GM23338 (cell line): Measurements from ENCODE around the gene BRCC3. TPM values are rescaled to one million over a fixed set of nuclear protein-coding genes. Genes with fewer than 3 reads are reported as not detected.
A peak's percentile ranks its signal among the peaks of the same experiment; 100 is the strongest.

Experiments
- ATAC-seq: fragments of 200-7000 bp; cut with Tn5 transposase; 3 replicates; pipeline ENCODE4 v1.9.1; 2020
- DNase-seq: peaks from one replicate; pipeline ENCODE4 v3.0.0-alpha.2; 2015; ENCODE audit warnings: low spot score
- H2AFZ ChIP-seq: fragments of 200-600 bp; sonication (generic); 2 replicates; pipeline ENCODE4 v1.8.0; 2016; ENCODE audit warnings: antibody characterized with exemption, mild to moderate bottlenecking, moderate library complexity
- H3F3A ChIP-seq: fragments of 200-600 bp; sonication (generic); replicated peaks from 2 replicates; pipeline ENCODE4 v1.8.0; 2017; ENCODE audit warnings: antibody characterized with exemption, mixed run types, low read depth
- H3K27ac ChIP-seq: fragments of 200-600 bp; sonication (generic); 2 replicates; pipeline ENCODE4 v1.6.1; 2016; ENCODE audit warnings: low read depth
- H3K27me3 ChIP-seq: fragments of 200-600 bp; sonication (generic); 2 replicates; pipeline ENCODE4 v1.8.0; 2016; ENCODE audit warnings: mild to moderate bottlenecking, mixed run types, moderate library complexity; ENCODE audit not compliant: insufficient read depth
- H3K36me3 ChIP-seq: fragments of 200-600 bp; sonication (generic); 2 replicates; pipeline ENCODE4 v1.8.0; 2016; ENCODE audit warnings: mild to moderate bottlenecking; ENCODE audit not compliant: insufficient read depth
- H3K4me1 ChIP-seq: fragments of 200-600 bp; sonication (generic); 2 replicates; pipeline ENCODE4 v1.8.0; 2016; ENCODE audit warnings: mild to moderate bottlenecking, moderate library complexity; ENCODE audit not compliant: insufficient read depth
- H3K4me2 ChIP-seq: fragments of 200-600 bp; sonication (generic); 2 replicates; pipeline ENCODE4 v1.7.1; 2017; ENCODE audit warnings: mixed run types
- H3K4me3 ChIP-seq: fragments of 200-600 bp; sonication (generic); 2 replicates; pipeline ENCODE4 v1.6.1; 2016; ENCODE audit warnings: mixed run types
- H3K79me2 ChIP-seq: fragments of 200-600 bp; sonication (generic); replicated peaks from 2 replicates; pipeline ENCODE4 v1.8.0; 2017; ENCODE audit warnings: mild to moderate bottlenecking; ENCODE audit not compliant: insufficient read depth
- H3K9me2 ChIP-seq: fragments of 200-600 bp; sonication (generic); 2 replicates; pipeline ENCODE4 v1.8.0; 2017; ENCODE audit not compliant: insufficient read depth
- H4K20me1 ChIP-seq: fragments of 200-600 bp; sonication (generic); replicated peaks from 2 replicates; pipeline ENCODE4 v1.8.0; 2017; ENCODE audit warnings: mild to moderate bottlenecking; ENCODE audit not compliant: insufficient read depth
- H3K27ac Mint-ChIP-seq: 2 replicates; pipeline ENCODE4 v1.8.0; 2020; ENCODE audit warnings: inconsistent platforms, mild to moderate bottlenecking, moderate library complexity, mixed read lengths
- H3K27me3 Mint-ChIP-seq: 3 replicates; pipeline ENCODE4 v1.8.0; 2022; ENCODE audit warnings: low read depth, mild to moderate bottlenecking, moderate library complexity, mixed read lengths, inconsistent platforms; ENCODE audit not compliant: insufficient read depth, poor library complexity
- H3K36me3 Mint-ChIP-seq: 3 replicates; pipeline ENCODE4 v1.8.0; 2021; ENCODE audit warnings: low read depth, mild to moderate bottlenecking, inconsistent platforms, moderate library complexity, mixed read lengths
- H3K4me1 Mint-ChIP-seq: 3 replicates; pipeline ENCODE4 v1.8.0; 2020; ENCODE audit warnings: mild to moderate bottlenecking, inconsistent platforms, mixed read lengths
- H3K4me3 Mint-ChIP-seq: 3 replicates; pipeline ENCODE4 v1.8.0; 2021; ENCODE audit warnings: moderate library complexity, mild to moderate bottlenecking, inconsistent platforms, mixed read lengths
- H3K9me3 Mint-ChIP-seq: 3 replicates; pipeline ENCODE4 v1.8.0; 2020; ENCODE audit warnings: moderate library complexity, mild to moderate bottlenecking, inconsistent platforms, mixed read lengths
- CREB1 ChIP-seq: fragments of 250-450 bp; sonication (Bioruptor Pico); IDR thresholded peaks from 2 replicates; pipeline ENCODE4 v1.5.0; 2020; ENCODE audit warnings: low read depth, mild to moderate bottlenecking, moderate library complexity
- EZH2 ChIP-seq: fragments of 200-600 bp; sonication (generic); IDR thresholded peaks from one replicate; pipeline ENCODE4 v1.8.0; 2017; ENCODE audit warnings: antibody characterized with exemption, mild to moderate bottlenecking, low read depth; ENCODE audit not compliant: unreplicated experiment
- JUNB ChIP-seq: IDR thresholded peaks from one replicate; pipeline ENCODE4 v1.6.1; 2016; ENCODE audit warnings: antibody characterized with exemption; ENCODE audit not compliant: unreplicated experiment
- NANOG ChIP-seq: IDR thresholded peaks from 2 replicates; pipeline ENCODE4 v1.6.1; 2016; ENCODE audit warnings: antibody characterized with exemption, borderline replicate concordance
- POLR2AphosphoS5 ChIP-seq: IDR thresholded peaks from 2 replicates; pipeline ENCODE4 v1.6.1; 2016; ENCODE audit warnings: antibody characterized with exemption, low read depth
- ZNF114 ChIP-seq: fragments of 250-450 bp; sonication (Bioruptor Pico); IDR thresholded peaks from 2 replicates; pipeline ENCODE4 v1.5.0; 2020; ENCODE audit warnings: mild to moderate bottlenecking, moderate library complexity
- ZNF331 ChIP-seq: fragments of 250-450 bp; sonication (Bioruptor Pico); IDR thresholded peaks from 2 replicates; pipeline ENCODE4 v1.5.0; 2020; ENCODE audit warnings: low read depth, mild to moderate bottlenecking, moderate library complexity
- polyA plus RNA-seq: library from polyadenylated mRNA; unstranded; fragments of >200 nt; fragmentation: Nextera tagmentation; extraction: Ambion mirVana; gene quantifications from 2 replicates; pipeline ENCODE4 v1.2.1, GENCODE V29; 2016
- total RNA-seq: library from RNA; depleted of rRNA; stranded (reverse); fragments of >200 nt; shearing (Covaris generic); gene quantifications from 2 replicates; pipeline ENCODE4 v1.2.3, GENCODE V29; 2014
- TF ChIP-seq, protein P1 (sequence below): fragments of 250-450 bp; sonication (Bioruptor Pico); IDR thresholded peaks from 2 replicates; pipeline ENCODE4 v1.5.0; 2020; ENCODE audit warnings: mild to moderate bottlenecking, moderate library complexity

The BRCC3 gene
- total and polyA plus RNA-seq, 2 experiments from 2014 or later = 18.4 to 26.7 TPM

DNA sequence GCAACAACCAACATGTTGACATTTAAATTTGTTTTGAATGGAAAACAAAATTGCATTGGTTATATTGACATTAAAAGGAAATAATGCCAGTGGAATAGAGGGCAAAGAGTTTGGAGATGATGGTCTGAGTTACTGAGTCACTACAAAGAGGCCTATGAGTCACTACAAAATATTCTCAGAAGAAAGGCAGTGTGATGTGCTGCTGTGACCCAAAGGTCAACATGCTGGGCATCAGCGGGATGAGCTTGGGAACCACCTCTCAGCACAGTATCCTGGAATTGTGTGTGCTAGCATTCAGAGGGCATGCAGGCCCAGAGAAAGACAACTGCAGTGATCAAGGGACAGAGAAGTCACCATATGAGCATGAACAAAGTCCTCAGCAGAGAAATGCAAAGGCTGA lies 3.1 kb upstream of the BRCC3 start (continued):
- TF ChIP-seq, protein P1, sequence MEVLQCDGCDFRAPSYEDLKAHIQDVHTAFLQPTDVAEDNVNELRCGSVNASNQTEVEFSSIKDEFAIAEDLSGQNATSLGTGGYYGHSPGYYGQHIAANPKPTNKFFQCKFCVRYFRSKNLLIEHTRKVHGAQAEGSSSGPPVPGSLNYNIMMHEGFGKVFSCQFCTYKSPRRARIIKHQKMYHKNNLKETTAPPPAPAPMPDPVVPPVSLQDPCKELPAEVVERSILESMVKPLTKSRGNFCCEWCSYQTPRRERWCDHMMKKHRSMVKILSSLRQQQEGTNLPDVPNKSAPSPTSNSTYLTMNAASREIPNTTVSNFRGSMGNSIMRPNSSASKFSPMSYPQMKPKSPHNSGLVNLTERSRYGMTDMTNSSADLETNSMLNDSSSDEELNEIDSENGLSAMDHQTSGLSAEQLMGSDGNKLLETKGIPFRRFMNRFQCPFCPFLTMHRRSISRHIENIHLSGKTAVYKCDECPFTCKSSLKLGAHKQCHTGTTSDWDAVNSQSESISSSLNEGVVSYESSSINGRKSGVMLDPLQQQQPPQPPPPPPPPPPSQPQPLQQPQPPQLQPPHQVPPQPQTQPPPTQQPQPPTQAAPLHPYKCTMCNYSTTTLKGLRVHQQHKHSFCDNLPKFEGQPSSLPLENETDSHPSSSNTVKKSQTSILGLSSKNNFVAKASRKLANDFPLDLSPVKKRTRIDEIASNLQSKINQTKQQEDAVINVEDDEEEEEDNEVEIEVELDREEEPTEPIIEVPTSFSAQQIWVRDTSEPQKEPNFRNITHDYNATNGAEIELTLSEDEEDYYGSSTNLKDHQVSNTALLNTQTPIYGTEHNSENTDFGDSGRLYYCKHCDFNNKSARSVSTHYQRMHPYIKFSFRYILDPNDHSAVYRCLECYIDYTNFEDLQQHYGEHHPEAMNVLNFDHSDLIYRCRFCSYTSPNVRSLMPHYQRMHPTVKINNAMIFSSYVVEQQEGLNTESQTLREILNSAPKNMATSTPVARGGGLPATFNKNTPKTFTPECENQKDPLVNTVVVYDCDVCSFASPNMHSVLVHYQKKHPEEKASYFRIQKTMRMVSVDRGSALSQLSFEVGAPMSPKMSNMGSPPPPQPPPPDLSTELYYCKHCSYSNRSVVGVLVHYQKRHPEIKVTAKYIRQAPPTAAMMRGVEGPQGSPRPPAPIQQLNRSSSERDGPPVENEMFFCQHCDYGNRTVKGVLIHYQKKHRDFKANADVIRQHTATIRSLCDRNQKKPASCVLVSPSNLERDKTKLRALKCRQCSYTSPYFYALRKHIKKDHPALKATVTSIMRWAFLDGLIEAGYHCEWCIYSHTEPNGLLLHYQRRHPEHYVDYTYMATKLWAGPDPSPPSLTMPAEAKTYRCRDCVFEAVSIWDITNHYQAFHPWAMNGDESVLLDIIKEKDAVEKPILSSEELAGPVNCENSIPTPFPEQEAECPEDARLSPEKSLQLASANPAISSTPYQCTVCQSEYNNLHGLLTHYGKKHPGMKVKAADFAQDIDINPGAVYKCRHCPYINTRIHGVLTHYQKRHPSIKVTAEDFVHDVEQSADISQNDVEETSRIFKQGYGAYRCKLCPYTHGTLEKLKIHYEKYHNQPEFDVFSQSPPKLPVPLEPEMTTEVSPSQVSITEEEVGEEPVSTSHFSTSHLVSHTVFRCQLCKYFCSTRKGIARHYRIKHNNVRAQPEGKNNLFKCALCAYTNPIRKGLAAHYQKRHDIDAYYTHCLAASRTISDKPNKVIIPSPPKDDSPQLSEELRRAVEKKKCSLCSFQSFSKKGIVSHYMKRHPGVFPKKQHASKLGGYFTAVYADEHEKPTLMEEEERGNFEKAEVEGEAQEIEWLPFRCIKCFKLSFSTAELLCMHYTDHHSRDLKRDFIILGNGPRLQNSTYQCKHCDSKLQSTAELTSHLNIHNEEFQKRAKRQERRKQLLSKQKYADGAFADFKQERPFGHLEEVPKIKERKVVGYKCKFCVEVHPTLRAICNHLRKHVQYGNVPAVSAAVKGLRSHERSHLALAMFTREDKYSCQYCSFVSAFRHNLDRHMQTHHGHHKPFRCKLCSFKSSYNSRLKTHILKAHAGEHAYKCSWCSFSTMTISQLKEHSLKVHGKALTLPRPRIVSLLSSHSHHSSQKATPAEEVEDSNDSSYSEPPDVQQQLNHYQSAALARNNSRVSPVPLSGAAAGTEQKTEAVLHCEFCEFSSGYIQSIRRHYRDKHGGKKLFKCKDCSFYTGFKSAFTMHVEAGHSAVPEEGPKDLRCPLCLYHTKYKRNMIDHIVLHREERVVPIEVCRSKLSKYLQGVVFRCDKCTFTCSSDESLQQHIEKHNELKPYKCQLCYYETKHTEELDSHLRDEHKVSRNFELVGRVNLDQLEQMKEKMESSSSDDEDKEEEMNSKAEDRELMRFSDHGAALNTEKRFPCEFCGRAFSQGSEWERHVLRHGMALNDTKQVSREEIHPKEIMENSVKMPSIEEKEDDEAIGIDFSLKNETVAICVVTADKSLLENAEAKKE = no peak
- TF ChIP-seq JUNB = no peak

DNA sequence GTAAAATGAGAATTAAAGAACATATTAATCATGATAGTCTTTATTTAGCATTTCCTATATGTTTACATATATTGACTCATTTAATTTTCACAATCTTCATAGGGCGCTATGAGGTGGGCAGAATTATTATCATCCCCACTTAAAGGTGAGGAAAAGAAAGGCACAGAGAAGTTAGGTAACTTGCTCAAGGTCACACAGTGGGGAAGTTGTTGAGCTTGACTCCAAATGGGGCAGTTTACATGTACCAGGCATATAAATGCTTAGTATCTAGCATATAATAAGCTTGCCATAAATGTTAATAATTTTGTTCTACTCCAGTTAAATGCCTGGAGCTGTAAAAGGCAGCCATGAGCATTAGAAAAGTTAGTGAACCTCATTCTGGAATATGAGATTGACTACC lies 1.9 kb upstream of the BRCC3 start:
- H3K27me3 ChIP-seq = no peaks in the 10 kb centered on the region
- peak overlapping the region; percentile 79; the same call in 1 of the 2 replicates for H3K4me3 ChIP-seq
- H3F3A ChIP-seq = no peaks in the 10 kb centered on the region
- Mint-ChIP-seq H3K4me3 (peak overlapping the region; percentile 79), H3K27ac (no peak overlapping the region), H3K36me3 (peaks cover 14% of the 10 kb centered on the region; the same call in 2 of the 3 replicates), H3K9me3 (no peaks in the 10 kb centered on the region), H3K4me1 (no peaks in the 10 kb centered on the region; the same call in 1 of the 3 replicates), H3K27me3 (no peaks in the 10 kb centered on the region)
- peak overlapping the region; percentile 84 for H3K4me2 ChIP-seq
- TF ChIP-seq, protein P1 = no peak
- TF ChIP-seq ZNF331 (CRISPR knock-in tag) (no peak), POLR2AphosphoS5 (no peak), EZH2 (no peak), ZNF114 (no peak), NANOG (no peak), CREB1 (CRISPR knock-in tag) (no peak)
- no peak overlapping the region for H3K27ac ChIP-seq
- ATAC-seq = no peak
- H3K79me2 ChIP-seq = peaks cover 19% of the 10 kb centered on the region
- H4K20me1 ChIP-seq = no peaks in the 10 kb centered on the region
- no peaks in the 10 kb centered on the region; the same call in 1 of the 2 replicates for H3K4me1 ChIP-seq
- H2AFZ ChIP-seq = no peak overlapping the region
- no peak for DNase-seq
- no peaks in the 10 kb centered on the region for H3K9me2 ChIP-seq
- no peaks in the 10 kb centered on the region for H3K36me3 ChIP-seq
